B cell (primary cell): ENCODE measurements around the gene NEURL2. TPM values are rescaled to one million over a fixed set of nuclear protein-coding genes. Genes with fewer than 3 reads are reported as not detected.

Source experiments
- ATAC-seq: fragments of 200-7000 bp; cut with Tn5 transposase; one replicate; pipeline ENCODE4 v1.10.0; 2021; ENCODE audit warnings: low read depth, mild to moderate bottlenecking, moderate number of reproducible peaks, moderate library complexity
- CTCF ChIA-PET: fragments of 350-600 bp; sonication (Branson Sonifier 250); formaldehyde crosslinking; loops from one replicate; lab custom pipeline; 2021; ENCODE audit warnings: antibody characterized with exemption, inconsistent platforms; lab: Charles Lee
- POLR2A ChIA-PET: fragments of 350-600 bp; sonication (Branson Sonifier 250); formaldehyde crosslinking; loops from one replicate; lab custom pipeline; 2021; ENCODE audit warnings: antibody characterized with exemption; lab: Charles Lee
- DNase-seq: peaks from one replicate; pipeline ENCODE4 v3.0.0; 2013
- H2AFZ ChIP-seq: 2 replicates; pipeline ENCODE4 v1.6.1; 2012; ENCODE audit warnings: mild to moderate bottlenecking, low read depth, low read length; ENCODE audit not compliant: insufficient read depth, poor library complexity, severe bottlenecking
- H3K27ac ChIP-seq, 2 donors: 1 replicate in 1 of 2; 2 replicates in 1 of 2; pipeline ENCODE4 v1.5.1; 2012 to 2013; ENCODE audit warnings: low read length in 2 of 2, mild to moderate bottlenecking in 2 of 2, moderate library complexity in 1 of 2
- H3K27me3 ChIP-seq, 4 experiments: fragments of 200-600 bp in 1 of 4; sonication (generic) in 1 of 4; replicated peaks in 1 of 4; 1 replicate in 2 of 4; 2 replicates in 2 of 4; pipeline versions ENCODE4 v1.6.1 to v1.7.0; 2013 to 2016; ENCODE audit warnings: low read length in 3 of 4, mild to moderate bottlenecking in 2 of 4, mixed read lengths in 1 of 4, moderate library complexity in 1 of 4; ENCODE audit not compliant: insufficient read depth in 4 of 4, control insufficient read depth in 3 of 4; ENCODE audit errors: control extremely low read depth in 1 of 4
- H3K36me3 ChIP-seq, 2 experiments: replicated peaks in 1 of 2; 1 replicate in 1 of 2; 2 replicates in 1 of 2; pipeline versions ENCODE4 v1.6.1 to v1.7.1; 2013; ENCODE audit warnings: low read length in 1 of 2; ENCODE audit not compliant: insufficient read depth in 2 of 2, control insufficient read depth in 1 of 2; ENCODE audit errors: control extremely low read depth in 1 of 2, extremely low read depth in 1 of 2
- H3K4me1 ChIP-seq, 2 donors: fragments of 200-600 bp in 1 of 2; sonication (generic) in 1 of 2; 1 replicate in 1 of 2; 2 replicates in 1 of 2; pipeline versions ENCODE4 v1.5.1 to v1.6.1; 2013 to 2017; ENCODE audit warnings: low read length in 2 of 2; ENCODE audit not compliant: control insufficient read depth in 2 of 2, insufficient read depth in 2 of 2
- H3K4me2 ChIP-seq: replicated peaks from 2 replicates; pipeline ENCODE3; 2012; ENCODE audit warnings: mild to moderate bottlenecking, low read depth, low read length; ENCODE audit not compliant: poor library complexity, severe bottlenecking
- H3K4me3 ChIP-seq, 5 experiments: fragments of 200-600 bp in 1 of 5; sonication (generic) in 1 of 5; 1 replicate in 3 of 5; 2 replicates in 2 of 5; pipeline versions ENCODE4 v1.5.1 to v1.7.0; 2011 to 2016; ENCODE audit warnings: low read length in 4 of 5, mild to moderate bottlenecking in 4 of 5, low read depth in 2 of 5, control low read depth in 1 of 5, moderate library complexity in 1 of 5; ENCODE audit not compliant: insufficient read depth in 1 of 5; ENCODE audit errors: control extremely low read depth in 1 of 5, extremely low read depth in 1 of 5
- H3K79me2 ChIP-seq: fragments of 200-600 bp; sonication (generic); one replicate; pipeline ENCODE4 v1.6.0; 2016; ENCODE audit warnings: low read length; ENCODE audit not compliant: control insufficient read depth, insufficient read depth
- H3K9ac ChIP-seq: fragments of 200-600 bp; sonication (generic); 2 replicates; pipeline ENCODE4 v1.6.1; 2017; ENCODE audit warnings: mild to moderate bottlenecking, low read length, moderate library complexity
- H3K9me3 ChIP-seq, 3 donors: one replicate each; pipeline versions ENCODE4 v1.6.1 to v1.7.1; 2013; ENCODE audit warnings: low read length in 2 of 3; ENCODE audit not compliant: control insufficient read depth in 2 of 3, insufficient read depth in 1 of 3; ENCODE audit errors: control extremely low read depth in 1 of 3
- H4K20me1 ChIP-seq: 2 replicates; pipeline ENCODE4 v1.6.0; 2012; ENCODE audit warnings: mild to moderate bottlenecking, low read length; ENCODE audit not compliant: insufficient read depth, control insufficient read depth, poor library complexity, severe bottlenecking
- H3K27ac Mint-ChIP-seq: one replicate; pipeline ENCODE4 v1.8.0; 2021; ENCODE audit warnings: mixed read lengths
- H3K27me3 Mint-ChIP-seq: one replicate; pipeline ENCODE4 v1.8.0; 2021; ENCODE audit warnings: mixed read lengths
- H3K4me1 Mint-ChIP-seq: one replicate; pipeline ENCODE4 v1.8.0; 2021; ENCODE audit warnings: mixed read lengths
- H3K4me3 Mint-ChIP-seq: one replicate; pipeline ENCODE4 v1.8.0; 2021; ENCODE audit warnings: mixed read lengths
- H3K9me3 Mint-ChIP-seq: one replicate; pipeline ENCODE4 v1.8.0; 2022; ENCODE audit warnings: mixed read lengths; ENCODE audit not compliant: insufficient read depth
- CTCF ChIP-seq: fragments of 200-600 bp; IDR thresholded peaks from one replicate; pipeline ENCODE4 v1.8.0; 2022; ENCODE audit warnings: antibody characterized with exemption, mild to moderate bottlenecking
- EZH2 ChIP-seq: IDR thresholded peaks from 2 replicates; pipeline ENCODE4 v1.6.1; 2012; ENCODE audit warnings: borderline replicate concordance, low read depth, mild to moderate bottlenecking, moderate library complexity, low read length; ENCODE audit not compliant: insufficient read depth, poor library complexity, severe bottlenecking
- WGBS: methylation state at CpG from one replicate; pipeline ENCODE4 v1.1.5; 2013; ENCODE audit warnings: missing lambda C conversion rate; ENCODE audit not compliant: insufficient coverage; 5-methylcytosine and 5-hydroxymethylcytosine counted together
- intact Hi-C: fragments of 100-400 bp; cut with micrococcal nuclease; formaldehyde crosslinking; loops from one replicate; pipeline ENCODE4 v1.10.0; 2022
- polyA plus RNA-seq: library from polyadenylated mRNA; depleted of rRNA; stranded (reverse); fragments of >200 nt; gene quantifications from 2 replicates; pipeline ENCODE4 v1.2.3, GENCODE V29; 2012
- total RNA-seq, 2 donors: library from RNA; stranded (reverse); fragments of 120-200 nt in 1 of 2; gene quantifications; 1 replicate in 1 of 2; 2 replicates in 1 of 2; pipeline versions ENCODE4 v1.2.3 to v1.2.4, GENCODE V29; 2013 to 2022

Gene NEURL2
- total and polyA plus RNA-seq, 2 donors (not counting 1 experiment from before 2014, with no cell fraction given): 3.3 to 5.4 TPM

- TF ChIP-seq EZH2 (no peak), CTCF (no peak)
- Histone ChIP-seq H3K27me3 (no peaks in the 10 kb centered on the region), H3K4me1 (no peaks in the 10 kb centered on the region), H3K4me2 (no peak overlapping the region), H2AFZ (no peak overlapping the region), H3K4me3 (no peak overlapping the region), H3K27ac (no peak overlapping the region), H3K36me3 (peaks cover 0 to 5% of the 10 kb centered on the region in 2 experiments), H4K20me1 (no peaks in the 10 kb centered on the region), H3K9me3 (no peaks in the 10 kb centered on the region), H3K79me2 (peaks cover 5% of the 10 kb centered on the region), H3K9ac (no peak overlapping the region)
- H3K4me1 Mint-ChIP-seq: no peaks in the 10 kb centered on the region
- H3K4me3 Mint-ChIP-seq: no peak overlapping the region
- ChIA-PET CTCF (interaction anchor here (0.7 kb wide), 1 partner anchor 14 kb away, joined by 3 read pairs; no protein-coding TSS in a partner anchor), POLR2A (no interaction called here)
- H3K27ac Mint-ChIP-seq: no peak overlapping the region
- H3K9me3 Mint-ChIP-seq: no peaks in the 10 kb centered on the region
- H3K27me3 Mint-ChIP-seq: no peaks in the 10 kb centered on the region
- no peak for DNase-seq
- intact Hi-C loops: no loop called here
- no peak for ATAC-seq
Observed at GRCh38 chr20:45867819-45868176, 23.2 kb downstream of the NEURL2 start.

DNA sequence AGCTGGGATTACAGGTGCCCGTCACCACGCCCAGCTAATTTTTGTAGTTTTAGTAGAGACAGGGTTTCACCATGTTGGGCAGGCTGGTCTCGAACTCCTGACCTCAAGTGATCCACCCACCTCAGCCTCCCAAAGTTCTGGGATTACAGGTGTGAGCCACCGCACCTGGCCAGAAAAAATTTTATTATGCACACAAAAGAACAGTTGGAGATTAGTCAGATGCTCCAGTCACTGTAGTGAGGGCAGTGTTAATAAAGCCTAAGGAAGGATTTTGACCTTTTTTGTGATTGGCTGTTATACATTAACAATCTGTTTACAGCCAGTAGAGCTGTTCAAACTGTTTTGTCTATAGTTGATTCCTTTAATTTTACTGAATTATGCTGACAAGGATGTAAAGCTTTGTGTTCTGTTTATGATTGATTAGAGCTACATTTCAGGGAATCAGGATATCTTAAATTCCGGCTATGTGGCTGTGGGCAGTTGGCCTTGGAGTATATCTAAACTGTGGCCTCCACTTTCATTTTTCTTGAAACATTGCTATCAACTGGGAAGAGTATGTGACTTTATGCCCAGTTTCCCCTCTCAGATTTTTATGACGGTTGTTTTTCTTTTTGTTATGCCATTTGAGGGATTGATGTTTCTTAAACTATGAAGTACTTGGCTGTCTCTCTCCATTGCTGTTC, 23.7 kb downstream of the NEURL2 start:
- H3K79me2 ChIP-seq: peaks cover 5% of the 10 kb centered on the region
- TF ChIP-seq CTCF (no peak), EZH2 (no peak)
- ChIA-PET POLR2A (no interaction called here), CTCF (interaction anchor here (0.7 kb wide), 1 partner anchor 15 kb away, joined by 3 read pairs; no protein-coding TSS in a partner anchor)
- no peaks in the 10 kb centered on the region for H4K20me1 ChIP-seq
- no peaks in the 10 kb centered on the region for H3K4me1 ChIP-seq
- intact Hi-C loops: no loop called here
- no peak overlapping the region for H3K9ac ChIP-seq
- H3K27ac Mint-ChIP-seq: no peak overlapping the region
- H3K4me3 Mint-ChIP-seq: no peak overlapping the region
- H3K9me3 Mint-ChIP-seq: no peaks in the 10 kb centered on the region
- H3K36me3 ChIP-seq: peaks cover 0 to 2% of the 10 kb centered on the region in 2 experiments
- no peaks in the 10 kb centered on the region for H3K9me3 ChIP-seq
- WGBS: 82% methylated on average over 2 of the region's 6 CpGs
- H3K4me2 ChIP-seq: no peak overlapping the region
- no peak overlapping the region for H3K4me3 ChIP-seq
- DNase-seq: no peak
- ATAC-seq: no peak
- no peaks in the 10 kb centered on the region for H3K4me1 Mint-ChIP-seq
- no peak overlapping the region for H2AFZ ChIP-seq
- no peaks in the 10 kb centered on the region for H3K27me3 Mint-ChIP-seq
- no peaks in the 10 kb centered on the region for H3K27me3 ChIP-seq
- no peak overlapping the region for H3K27ac ChIP-seq
